Neural cell (in vitro differentiated cells): ENCODE data around the gene USP48. TPM values are rescaled to one million over a fixed set of nuclear protein-coding genes. Genes with fewer than 3 reads are reported as not detected.

Experiments
- H2AFZ ChIP-seq: fragments of 200-600, 300-800 bp; sonication (generic), shearing (Covaris generic); 2 replicates; pipeline ENCODE4 v1.6.0; 2014; ENCODE audit warnings: low read depth, mild to moderate bottlenecking, antibody characterized with exemption, low read length, moderate library complexity
- H3F3A ChIP-seq: fragments of 200-600 bp; shearing (Covaris generic); 2 replicates; pipeline ENCODE4 v1.6.1; 2016; ENCODE audit warnings: mild to moderate bottlenecking, moderate library complexity, mixed read lengths, antibody characterized with exemption, low read length; ENCODE audit not compliant: insufficient read depth, poor library complexity, severe bottlenecking
- H3K27ac ChIP-seq: fragments of 200-600, 300-800 bp; sonication (generic), shearing (Covaris generic); 2 replicates; pipeline ENCODE4 v1.5.1; 2014; ENCODE audit warnings: mild to moderate bottlenecking, low read length, moderate library complexity
- H3K27me3 ChIP-seq: fragments of 300-800, 200-600 bp; sonication (generic), shearing (Covaris generic); 2 replicates; pipeline ENCODE4 v1.6.0; 2014; ENCODE audit warnings: mild to moderate bottlenecking, low read depth, low read length, moderate library complexity; ENCODE audit not compliant: insufficient read depth
- H3K36me3 ChIP-seq: fragments of 300-800, 200-600 bp; sonication (generic), shearing (Covaris generic); 2 replicates; pipeline ENCODE4 v1.5.1; 2014; ENCODE audit warnings: mild to moderate bottlenecking, antibody characterized with exemption, low read length, moderate library complexity; ENCODE audit not compliant: insufficient read depth
- H3K4me2 ChIP-seq: fragments of 300-800, 200-600 bp; sonication (generic), shearing (Covaris generic); 2 replicates; pipeline ENCODE4 v1.6.0; 2014; ENCODE audit warnings: mild to moderate bottlenecking, low read length
- H3K4me3 ChIP-seq: fragments of 300-800, 200-600 bp; sonication (generic), shearing (Covaris generic); 2 replicates; pipeline ENCODE4 v1.5.1; 2014; ENCODE audit warnings: mild to moderate bottlenecking, low read length, moderate library complexity
- H3K79me2 ChIP-seq: fragments of 200-600 bp; shearing (Covaris generic); replicated peaks from 2 replicates; pipeline ENCODE4 v1.6.0; 2014; ENCODE audit warnings: mild to moderate bottlenecking, low read length, moderate library complexity; ENCODE audit not compliant: insufficient read depth
- H3K9ac ChIP-seq: fragments of 300-800, 200-600 bp; sonication (generic), shearing (Covaris generic); 2 replicates; pipeline ENCODE4 v1.6.1; 2016; ENCODE audit warnings: mild to moderate bottlenecking, low read length, mixed read lengths
- H3K9me2 ChIP-seq: fragments of 200-600 bp; shearing (Covaris generic); 2 replicates; pipeline ENCODE4 v1.6.1; 2016; ENCODE audit warnings: mild to moderate bottlenecking, low read length, mixed read lengths; ENCODE audit not compliant: insufficient read depth
- H3K9me3 ChIP-seq: fragments of 200-600, 300-800 bp; sonication (generic), shearing (Covaris generic); 2 replicates; pipeline ENCODE4 v1.6.1; 2016; ENCODE audit warnings: mild to moderate bottlenecking, mixed run types, low read length, moderate library complexity, mixed read lengths
- H4K20me1 ChIP-seq: fragments of 200-600 bp; shearing (Covaris generic); 2 replicates; pipeline ENCODE4 v1.6.1; 2016; ENCODE audit warnings: mild to moderate bottlenecking, mixed run types; ENCODE audit not compliant: insufficient read depth
- EP300 ChIP-seq: fragments of 450-650 bp; conservative IDR thresholded peaks from 2 replicates; pipeline ENCODE4 v1.6.1; 2014; ENCODE audit warnings: antibody characterized with exemption, mild to moderate bottlenecking, moderate library complexity; ENCODE audit not compliant: poor library complexity, severe bottlenecking
- EZH2 ChIP-seq: fragments of 200-600, 300-800 bp; shearing (Covaris generic), sonication (generic); IDR thresholded peaks from 2 replicates; pipeline ENCODE4 v1.6.1; 2014; ENCODE audit warnings: antibody characterized with exemption, low read length, borderline replicate concordance, mild to moderate bottlenecking; ENCODE audit not compliant: insufficient read depth, poor library complexity, severe bottlenecking
- MXI1 ChIP-seq: fragments of 450-650 bp; conservative IDR thresholded peaks from 2 replicates; pipeline ENCODE4 v1.6.1; 2014; ENCODE audit warnings: antibody characterized with exemption, mild to moderate bottlenecking; ENCODE audit not compliant: poor library complexity, severe bottlenecking
- POLR2AphosphoS5 ChIP-seq: IDR thresholded peaks from 2 replicates; pipeline ENCODE4 v1.6.1; 2012
- RAD21 ChIP-seq: fragments of 450-650 bp; conservative IDR thresholded peaks from 2 replicates; pipeline ENCODE4 v1.6.1; 2014; ENCODE audit warnings: antibody characterized with exemption, mild to moderate bottlenecking, moderate library complexity
- REST ChIP-seq: IDR thresholded peaks from 2 replicates; pipeline ENCODE4 v1.6.1; 2012; ENCODE audit warnings: borderline replicate concordance
- SMC3 ChIP-seq: fragments of 450-650 bp; conservative IDR thresholded peaks from 2 replicates; pipeline ENCODE4 v1.6.1; 2014; ENCODE audit warnings: antibody characterized with exemption, mild to moderate bottlenecking, moderate library complexity; ENCODE audit not compliant: poor library complexity
- TAF1 ChIP-seq: IDR thresholded peaks from 2 replicates; pipeline ENCODE4 v1.6.1; 2012; ENCODE audit warnings: low read depth
- polyA plus RNA-seq: library from polyadenylated mRNA; depleted of rRNA; stranded (reverse); fragments of >200 nt; gene quantifications from 2 replicates; pipeline ENCODE4 v1.2.3, GENCODE V29; 2014
- TF ChIP-seq, protein P1 (sequence below): fragments of 450-650 bp; IDR thresholded peaks from 2 replicates; pipeline ENCODE4 v1.5.1; 2014; ENCODE audit warnings: antibody characterized with exemption, mild to moderate bottlenecking, moderate library complexity; ENCODE audit not compliant: poor library complexity, severe bottlenecking

The USP48 gene
- polyA plus RNA-seq, 1 donor from 2014 or later: 67.2 TPM

- H3K9me3 ChIP-seq: peaks cover 10% of the 10 kb centered on the region
- TF ChIP-seq EP300 (no peak), SMC3 (no peak), RAD21 (no peak), TAF1 (no peak), EZH2 (no peak), MXI1 (no peak), POLR2AphosphoS5 (no peak), REST (no peak)
- TF ChIP-seq, protein P1, sequence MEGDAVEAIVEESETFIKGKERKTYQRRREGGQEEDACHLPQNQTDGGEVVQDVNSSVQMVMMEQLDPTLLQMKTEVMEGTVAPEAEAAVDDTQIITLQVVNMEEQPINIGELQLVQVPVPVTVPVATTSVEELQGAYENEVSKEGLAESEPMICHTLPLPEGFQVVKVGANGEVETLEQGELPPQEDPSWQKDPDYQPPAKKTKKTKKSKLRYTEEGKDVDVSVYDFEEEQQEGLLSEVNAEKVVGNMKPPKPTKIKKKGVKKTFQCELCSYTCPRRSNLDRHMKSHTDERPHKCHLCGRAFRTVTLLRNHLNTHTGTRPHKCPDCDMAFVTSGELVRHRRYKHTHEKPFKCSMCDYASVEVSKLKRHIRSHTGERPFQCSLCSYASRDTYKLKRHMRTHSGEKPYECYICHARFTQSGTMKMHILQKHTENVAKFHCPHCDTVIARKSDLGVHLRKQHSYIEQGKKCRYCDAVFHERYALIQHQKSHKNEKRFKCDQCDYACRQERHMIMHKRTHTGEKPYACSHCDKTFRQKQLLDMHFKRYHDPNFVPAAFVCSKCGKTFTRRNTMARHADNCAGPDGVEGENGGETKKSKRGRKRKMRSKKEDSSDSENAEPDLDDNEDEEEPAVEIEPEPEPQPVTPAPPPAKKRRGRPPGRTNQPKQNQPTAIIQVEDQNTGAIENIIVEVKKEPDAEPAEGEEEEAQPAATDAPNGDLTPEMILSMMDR: no peak
- no peak overlapping the region for H3K27ac ChIP-seq
- no peaks in the 10 kb centered on the region for H3K79me2 ChIP-seq
- no peaks in the 10 kb centered on the region for H4K20me1 ChIP-seq
- H3K9me2 ChIP-seq: no peaks in the 10 kb centered on the region
- no peak overlapping the region for H3K4me3 ChIP-seq
- H3K4me2 ChIP-seq: no peak overlapping the region
- no peak overlapping the region for H2AFZ ChIP-seq
- H3F3A ChIP-seq: no peaks in the 10 kb centered on the region
- H3K27me3 ChIP-seq: no peaks in the 10 kb centered on the region
- H3K36me3 ChIP-seq: peaks cover 12% of the 10 kb centered on the region
- no peak overlapping the region for H3K9ac ChIP-seq
Measured at GRCh38 chr1:21681426-21681825, 101.5 kb downstream of the USP48 start.

DNA sequence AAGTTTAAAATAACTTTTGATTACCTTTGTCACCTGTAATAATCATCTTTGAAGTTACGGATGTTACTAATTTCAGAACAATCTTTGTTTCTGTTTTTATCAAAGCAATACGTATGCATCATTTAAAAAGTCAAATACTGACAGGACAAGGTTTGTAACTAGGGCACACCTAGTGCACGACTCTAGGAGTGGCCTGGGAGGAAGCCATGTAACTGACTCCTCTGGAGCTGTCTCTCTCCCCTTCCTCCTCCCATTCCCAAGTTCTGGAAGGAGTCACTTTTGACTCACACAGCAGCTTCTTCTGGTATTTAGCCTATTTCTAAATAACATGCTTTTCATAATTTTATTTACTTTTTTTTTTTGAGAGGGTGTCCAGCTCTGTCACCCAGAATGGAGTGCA, 102.0 kb downstream of the USP48 start:
- Histone ChIP-seq H3K36me3 (peaks cover 12% of the 10 kb centered on the region), H3K27me3 (no peaks in the 10 kb centered on the region)

More for the DNA sequence above, 102.0 kb downstream of the USP48 start:
- Histone ChIP-seq H3K9me2 (no peaks in the 10 kb centered on the region), H3K79me2 (no peaks in the 10 kb centered on the region), H3K4me3 (no peak overlapping the region), H2AFZ (no peak overlapping the region), H3K9ac (no peak overlapping the region), H3K9me3 (peaks cover 5% of the 10 kb centered on the region), H4K20me1 (no peaks in the 10 kb centered on the region), H3F3A (no peaks in the 10 kb centered on the region), H3K27ac (no peak overlapping the region), H3K4me2 (no peak overlapping the region)
- TF ChIP-seq, protein P1: no peak
- TF ChIP-seq POLR2AphosphoS5 (no peak), TAF1 (no peak), RAD21 (no peak), REST (no peak), EP300 (no peak), SMC3 (no peak), MXI1 (no peak), EZH2 (no peak)
